Stimulated activated CD8-positive, alpha-beta memory T cell treated with anti-CD3 and anti-CD28 coated beads, Interleukin-15, amount 100 ng/mL, for 1 hour (primary cell): ENCODE results near the gene C19orf67.
"Not testable (repeated sequence)": the region's sequence is repeated elsewhere in the genome, so short reads cannot be mapped to it uniquely, and the experiment has no call there.

Experiments
- DNase-seq: peaks from one replicate; pipeline ENCODE4 v3.0.0-alpha.2; 2020; ENCODE audit warnings: low read depth

Gene C19orf67

DNA sequence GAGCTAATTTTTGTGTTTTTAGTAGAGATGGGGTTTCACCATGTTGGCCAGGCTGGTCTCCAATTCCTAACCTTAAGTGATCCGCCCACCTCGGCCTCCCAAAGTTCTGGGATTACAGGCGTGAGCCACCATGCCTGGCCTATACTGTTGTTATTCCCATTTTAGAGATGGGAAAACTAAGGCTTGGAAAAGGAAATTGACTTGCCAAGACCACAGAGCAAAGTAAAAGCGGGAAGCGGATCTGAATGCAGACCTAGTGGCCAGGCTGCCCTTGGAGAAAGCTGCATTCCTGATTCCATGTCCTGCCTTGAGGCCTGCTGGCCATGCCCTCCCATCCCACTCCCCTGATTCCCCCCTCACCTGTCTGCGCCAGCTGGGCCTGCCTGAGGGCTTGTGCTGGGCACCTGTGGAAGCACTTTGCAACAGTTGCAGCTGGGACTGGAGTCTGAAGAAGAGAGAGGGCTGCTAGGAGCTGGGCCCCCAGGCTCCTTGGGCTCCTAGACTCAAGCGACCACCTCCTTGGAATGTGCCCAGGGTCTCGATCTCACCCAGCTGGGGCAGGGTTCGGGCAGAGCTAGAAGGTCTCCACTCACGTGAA, 29.4 kb downstream of the C19orf67 start:
- no peak for DNase-seq

- DNase-seq, result no peak
Measured at GRCh38 chr19:14055396-14055795, 30.2 kb downstream of the C19orf67 start.

- DNase-seq, result no peak
Measured at GRCh38 chr19:14054721-14055120, 30.9 kb downstream of the C19orf67 start.

DNA sequence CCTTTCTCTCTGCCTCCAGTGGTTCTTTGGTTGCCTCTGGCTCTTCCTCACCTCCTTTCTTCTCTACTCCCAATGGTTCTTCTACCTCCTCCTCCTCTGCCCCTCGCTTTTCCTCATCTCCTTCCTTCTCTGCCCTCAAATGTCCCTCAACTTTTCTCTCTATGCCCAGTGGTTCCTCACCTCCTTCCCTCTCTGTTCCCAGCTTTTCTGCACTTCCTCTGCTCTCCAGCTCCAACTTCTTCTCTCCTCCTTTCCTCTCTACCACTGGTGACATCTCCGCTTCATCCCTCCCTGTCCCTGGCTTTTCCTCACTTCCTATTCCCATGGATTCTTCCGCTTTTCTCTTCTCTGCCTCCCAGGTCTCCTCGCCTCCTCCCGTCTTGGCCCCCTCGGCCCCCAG, 31.5 kb downstream of the C19orf67 start:
- DNase-seq, result no peak

DNA sequence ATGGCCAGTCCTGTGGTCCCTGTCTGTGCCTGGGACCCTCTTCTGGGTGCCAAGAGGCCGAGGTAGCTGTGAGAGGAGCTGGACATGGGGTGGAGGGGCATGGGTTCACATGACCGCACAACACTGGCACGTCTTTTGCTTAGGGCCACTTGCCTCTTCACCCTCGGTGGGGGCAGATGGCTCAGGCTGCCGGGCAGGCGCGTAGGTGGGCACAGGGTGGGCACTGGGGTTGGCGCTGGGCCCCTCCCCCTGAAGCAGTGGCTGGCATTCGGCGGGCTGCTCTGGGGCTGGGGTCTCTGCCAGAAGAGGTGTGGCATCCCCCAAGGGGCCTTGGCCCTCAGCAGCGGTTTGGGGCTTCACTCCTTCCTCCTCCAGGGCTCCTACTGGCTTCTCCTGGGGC, 32.1 kb downstream of the C19orf67 start:
- DNase-seq, result no peak

DNA sequence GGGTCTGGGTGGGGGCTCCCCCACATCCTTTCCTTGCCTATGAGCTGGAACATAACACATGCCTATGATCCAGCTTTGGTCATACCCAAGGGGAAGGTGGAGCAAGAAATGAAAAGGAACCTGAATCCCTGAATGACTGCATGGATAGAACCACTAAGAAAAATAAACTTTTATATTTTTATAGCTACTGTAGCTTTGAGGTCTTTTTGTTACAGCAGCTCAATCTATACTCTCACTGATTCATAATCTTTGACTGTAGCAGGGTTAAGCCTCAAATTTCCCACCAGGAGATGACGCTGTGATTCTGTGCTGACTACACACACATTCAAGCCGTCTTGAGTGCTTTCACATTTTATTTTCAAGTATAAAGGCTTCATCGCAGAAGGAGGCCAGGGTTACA, 32.6 kb downstream of the C19orf67 start:
- no peak for DNase-seq

DNA sequence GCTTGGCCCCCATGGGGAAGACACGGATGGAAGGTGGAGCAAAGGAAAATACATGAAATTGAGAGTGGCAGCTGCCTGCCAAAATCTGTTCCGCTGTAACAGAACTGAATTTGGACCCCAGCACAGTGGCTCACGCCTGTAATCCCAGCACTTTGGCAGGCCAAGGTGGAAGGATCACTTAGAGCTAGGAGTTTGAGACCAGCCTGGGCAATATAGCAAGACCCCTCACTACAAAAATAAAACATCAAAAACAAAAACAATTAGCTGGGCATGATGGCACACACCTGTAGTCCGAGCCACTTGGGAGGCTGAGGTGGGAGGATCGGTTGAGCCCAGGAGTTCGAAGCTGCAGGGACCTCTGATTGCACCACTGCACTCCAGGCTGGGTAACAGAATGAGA, 33.1 kb downstream of the C19orf67 start:
- no peak for DNase-seq

- DNase-seq, result no peak
Measured at GRCh38 chr19:14051980-14052379, 33.6 kb downstream of the C19orf67 start.

GRCh38 chr19:14050961-14051360, 34.6 kb downstream of the C19orf67 start:
- DNase-seq, result not testable (repeated sequence)

- no peak for DNase-seq
Measured at GRCh38 chr19:14050512-14050911, 35.1 kb downstream of the C19orf67 start.

GRCh38 chr19:14048443-14049153, 37.0 kb downstream of the C19orf67 start:
- DNase-seq, result peak; percentile 73

DNA sequence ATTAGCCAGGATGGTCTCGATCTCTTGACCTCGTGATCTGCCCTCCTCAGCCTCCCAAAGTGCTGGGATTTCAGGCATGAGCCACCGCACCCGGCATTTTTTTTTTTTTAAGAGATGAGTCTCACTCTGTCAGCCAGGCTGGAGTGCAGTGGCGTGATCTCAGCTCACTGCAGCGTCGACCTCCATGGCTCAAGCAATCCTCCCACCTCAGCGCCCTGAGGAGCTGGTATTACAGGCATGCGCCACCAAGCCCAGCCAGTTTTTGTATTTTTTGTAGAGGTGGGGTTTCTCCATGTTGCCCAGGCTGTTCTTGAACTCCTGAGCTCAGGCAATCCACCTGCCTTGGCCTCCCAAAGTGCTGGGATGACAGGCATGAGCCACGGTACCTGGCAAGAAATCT, 37.7 kb downstream of the C19orf67 start:
- DNase-seq, result not testable (repeated sequence)

GRCh38 chr19:14042659-14043608, 42.6 kb downstream of the C19orf67 start:
- not testable (repeated sequence) for DNase-seq

DNA sequence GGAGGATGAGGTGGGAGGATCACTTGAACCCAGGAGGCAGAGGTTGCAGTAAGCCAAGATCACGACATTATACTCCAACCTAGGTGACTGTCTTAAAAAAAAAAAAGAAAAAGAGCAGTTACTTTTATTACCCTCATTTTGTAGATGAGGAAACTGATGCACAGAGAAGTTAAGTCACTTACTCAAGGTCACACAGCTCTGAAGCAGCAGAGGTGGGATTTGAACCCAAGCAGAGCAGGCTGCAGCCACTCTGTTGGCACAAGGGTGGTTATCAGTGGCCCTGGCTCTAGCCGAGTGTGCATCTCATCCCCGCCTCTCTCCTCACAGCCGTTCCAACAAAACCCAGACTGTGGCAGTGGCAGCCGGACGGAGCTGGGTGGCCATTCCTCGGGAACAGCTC, 46.4 kb downstream of the C19orf67 start:
- no peak for DNase-seq

GRCh38 chr19:14035706-14036105, 49.9 kb downstream of the C19orf67 start:
- DNase-seq, result no peak

DNA sequence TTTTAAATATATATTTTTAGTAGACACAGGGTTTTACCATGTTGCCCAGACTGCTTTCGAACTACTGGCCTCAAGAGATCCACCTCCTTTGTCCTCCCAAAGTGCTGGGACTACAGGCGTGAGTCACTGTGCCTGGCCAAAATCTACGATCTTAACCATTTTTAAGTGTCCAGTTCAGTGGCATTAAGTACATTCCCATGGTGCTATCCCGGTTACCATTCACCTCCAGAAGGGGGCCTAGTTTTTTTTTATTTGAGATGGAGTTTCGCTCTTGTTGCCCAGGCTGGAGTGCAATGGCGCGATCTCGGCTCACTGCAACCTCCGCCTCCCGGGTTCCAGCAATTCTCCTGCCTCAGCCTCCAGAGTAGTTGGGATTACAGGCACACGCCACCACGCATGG, 50.4 kb downstream of the C19orf67 start:
- DNase-seq, result not testable (repeated sequence)

DNA sequence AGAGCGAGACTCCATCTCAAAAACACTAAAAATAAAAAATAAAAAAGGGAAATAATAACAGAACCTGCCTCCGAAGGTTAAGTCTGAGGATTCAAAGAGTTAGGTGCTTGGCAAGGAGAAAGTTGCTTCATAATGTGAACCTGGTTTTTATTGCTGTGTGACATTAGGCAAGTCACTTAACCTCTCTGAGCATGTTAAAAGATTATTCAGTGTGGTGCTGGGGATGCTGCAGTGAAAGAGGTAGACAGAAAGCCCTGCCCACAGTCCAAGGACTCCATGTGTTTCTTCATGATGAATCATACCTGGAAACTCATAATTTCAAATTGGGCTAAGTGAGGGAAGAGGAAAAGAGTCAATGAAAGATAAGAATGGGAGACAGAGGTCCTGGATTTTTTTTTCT, 51.6 kb downstream of the C19orf67 start:
- no peak for DNase-seq

- peak; percentile 59 for DNase-seq
Measured at GRCh38 chr19:14031719-14032480, 53.7 kb downstream of the C19orf67 start, which contains the start of gene IL27RA. IL27RA (plus strand) TSS chr19:14031762; CDS start chr19:14031873, 111 bp downstream.
